ENCODE measurements around the gene BACE2.

- TF ChIP-seq SP1 (IDR thresholded peaks at IDR 0.05) (no peak), FOXK2 (IDR thresholded peaks at IDR 0.05) (no peak), ELF4 (IDR thresholded peaks at IDR 0.05) (no peak), BHLHE40 (IDR thresholded peaks at IDR 0.05; ENCODE audit: borderline replicate concordance) (no peak), PKNOX1 (IDR thresholded peaks at IDR 0.05) (no peak), FOXM1 (IDR thresholded peaks at IDR 0.05; ENCODE audit: borderline replicate concordance) (no peak), TARDBP (IDR thresholded peaks at IDR 0.05) (no peak), ARNT (IDR thresholded peaks at IDR 0.05) (no peak)
Measured at GRCh38 chr21:41328660-41329607, 161.0 kb downstream of the BACE2 start.
